HG02571 (cell line): ENCODE data around the gene TBCEL.

ENCODE experiments used
- ATAC-seq: cut with Tn5 transposase; IDR thresholded peaks from one replicate; pipeline ENCODE4 v1.9.1; 2021; ENCODE audit warnings: mild to moderate bottlenecking, moderate library complexity; ENCODE audit not compliant: unreplicated experiment

The TBCEL gene

GRCh38 chr11:121059605-121060004 lies 35.7 kb downstream of the TBCEL start:
- peak; percentile 98 for ATAC-seq

DNA sequence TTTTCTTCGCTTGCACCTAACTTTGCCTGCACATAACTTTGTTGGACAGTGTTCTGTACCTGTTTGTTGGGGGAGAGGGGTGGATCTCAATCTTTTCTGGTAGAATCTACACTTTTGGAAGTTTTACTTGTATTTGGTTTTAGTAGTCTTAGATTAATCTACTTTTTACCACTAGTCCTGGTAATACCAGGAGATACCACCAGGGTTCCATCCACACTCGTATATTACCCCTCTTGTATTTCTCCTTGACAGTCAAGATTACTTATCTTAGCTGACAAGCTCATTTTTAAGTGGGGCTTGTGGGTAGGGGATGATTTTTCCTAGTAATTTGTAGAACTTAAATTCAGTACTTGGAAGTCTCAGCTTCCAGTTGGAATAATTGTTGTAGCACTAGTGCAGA lies 39.8 kb downstream of the TBCEL start:
- ATAC-seq, result no peak

DNA sequence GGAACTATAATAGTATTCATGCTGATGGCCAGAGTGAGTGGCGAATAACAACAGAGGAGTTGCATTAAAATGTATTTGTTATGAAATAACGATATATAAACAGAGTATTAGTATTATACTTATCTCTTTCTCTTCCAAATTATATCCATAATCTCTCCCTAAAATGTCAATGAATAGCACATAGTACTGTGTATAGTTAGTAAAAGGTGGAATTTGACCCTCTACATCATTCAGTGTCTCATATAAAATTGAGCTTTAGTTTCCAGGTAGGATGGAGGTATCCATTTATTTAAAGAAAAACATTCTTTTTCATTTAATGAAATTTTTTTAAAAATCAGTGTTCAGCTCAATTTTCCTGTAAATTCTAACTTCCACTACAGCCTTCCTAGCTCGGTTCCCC lies 42.7 kb downstream of the TBCEL start:
- no peak for ATAC-seq

- no peak for ATAC-seq
Observed at GRCh38 chr11:121067026-121067425, 43.1 kb downstream of the TBCEL start.

- no peak for ATAC-seq
Observed at GRCh38 chr11:121067453-121067852, 43.6 kb downstream of the TBCEL start.

DNA sequence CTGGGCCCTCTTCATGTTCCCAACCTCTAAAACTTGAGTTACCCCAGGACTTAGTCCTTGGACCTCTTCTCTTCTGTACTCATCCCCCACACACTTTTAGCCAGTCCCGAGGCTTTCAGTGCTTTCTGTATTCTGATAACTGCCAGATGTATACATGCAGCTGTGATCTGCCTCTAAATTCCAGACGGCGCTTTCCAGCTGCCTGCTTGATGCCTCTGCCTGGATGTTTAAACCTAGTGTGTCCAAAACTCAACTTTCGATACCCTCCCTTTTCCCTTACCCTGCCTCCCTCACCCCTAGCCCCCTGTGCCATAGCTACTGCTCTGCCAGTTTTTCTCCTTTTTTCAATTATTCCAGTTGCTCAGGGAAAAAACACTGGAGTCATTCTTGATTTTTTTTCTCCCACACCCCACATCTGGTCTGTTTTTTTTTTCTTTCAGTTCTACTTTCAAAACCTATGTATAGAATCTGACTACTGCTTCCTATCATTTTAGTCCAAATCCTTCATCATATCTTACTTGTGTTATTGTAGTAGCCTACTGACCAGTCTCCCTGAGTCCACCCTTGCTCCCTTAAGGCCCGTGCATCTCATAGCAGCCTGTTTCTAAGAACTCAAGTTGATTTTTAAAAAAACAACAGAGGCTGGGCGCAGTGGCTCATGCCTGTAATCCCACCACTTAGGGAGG lies 44.2 kb downstream of the TBCEL start:
- no peak for ATAC-seq

GRCh38 chr11:121068787-121069186 lies 44.9 kb downstream of the TBCEL start:
- no peak for ATAC-seq

DNA sequence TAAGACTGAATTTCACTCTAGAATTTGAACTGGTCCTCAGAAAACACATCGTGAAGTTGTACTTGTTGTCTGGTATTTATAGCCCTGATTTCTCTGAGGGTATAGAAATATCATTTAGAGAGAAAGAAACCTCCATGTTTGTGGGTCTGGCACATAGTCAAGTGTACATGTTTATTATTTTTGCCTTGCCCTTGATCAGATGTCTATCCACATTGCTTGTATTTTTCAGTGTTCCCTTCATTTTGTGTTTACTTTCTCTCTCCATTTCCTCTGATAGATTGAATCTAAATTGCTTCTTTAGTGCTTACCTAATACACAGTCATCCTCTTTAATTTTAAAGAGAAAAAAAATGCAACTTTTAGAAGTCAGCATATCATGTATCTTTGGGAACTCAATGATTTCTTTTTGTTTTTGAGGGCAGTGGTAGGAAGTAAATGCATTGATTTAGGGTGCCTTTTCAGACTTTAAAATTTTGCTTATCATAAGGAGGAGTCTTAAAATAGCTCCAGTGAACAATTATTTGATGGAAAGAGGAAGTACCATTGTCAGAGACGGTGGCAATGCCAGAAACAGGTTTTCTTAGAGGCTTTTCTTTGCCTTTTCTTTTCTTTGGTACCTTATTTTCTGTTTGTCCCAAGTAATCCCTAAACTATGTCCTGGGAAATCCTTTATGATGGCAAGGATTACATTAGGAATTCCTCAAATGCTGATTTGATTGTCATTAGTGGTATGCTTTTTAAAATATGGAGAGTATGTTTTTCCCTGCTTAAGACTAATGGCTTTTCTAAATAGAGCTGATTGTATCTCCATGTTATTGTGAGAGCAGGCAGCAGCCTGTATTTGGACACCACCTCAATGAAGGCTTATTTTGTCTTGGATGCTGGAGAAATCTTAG lies 47.3 kb downstream of the TBCEL start:
- ATAC-seq, result no peak

DNA sequence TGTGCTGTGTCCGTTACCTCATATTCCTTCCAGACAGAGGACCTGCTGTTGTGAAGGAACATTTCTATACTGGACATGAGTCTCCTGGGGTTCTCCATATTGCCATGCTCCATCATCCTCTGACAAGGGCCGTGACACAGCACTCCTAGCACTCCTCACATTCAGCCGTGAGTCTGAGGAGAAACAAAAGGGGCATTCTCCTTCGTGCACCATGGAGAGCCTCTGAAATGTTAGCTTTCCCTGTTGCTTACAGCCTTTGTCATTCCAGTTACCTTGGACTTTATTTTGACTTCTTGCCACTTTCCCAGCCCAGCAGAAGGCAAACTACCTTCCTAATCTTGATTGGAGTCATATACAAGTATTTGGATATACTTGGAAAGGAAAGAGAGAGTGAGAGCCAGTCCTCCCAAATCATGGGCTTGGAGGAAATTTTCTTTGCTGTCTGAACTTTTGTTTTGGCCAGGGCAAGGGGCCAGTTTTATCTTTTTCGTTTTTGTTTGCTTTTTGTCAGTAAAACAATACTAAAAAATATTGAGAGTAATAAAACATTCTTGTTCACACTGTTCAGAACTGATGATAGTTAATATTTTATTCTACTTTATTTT lies 48.0 kb downstream of the TBCEL start:
- no peak for ATAC-seq

DNA sequence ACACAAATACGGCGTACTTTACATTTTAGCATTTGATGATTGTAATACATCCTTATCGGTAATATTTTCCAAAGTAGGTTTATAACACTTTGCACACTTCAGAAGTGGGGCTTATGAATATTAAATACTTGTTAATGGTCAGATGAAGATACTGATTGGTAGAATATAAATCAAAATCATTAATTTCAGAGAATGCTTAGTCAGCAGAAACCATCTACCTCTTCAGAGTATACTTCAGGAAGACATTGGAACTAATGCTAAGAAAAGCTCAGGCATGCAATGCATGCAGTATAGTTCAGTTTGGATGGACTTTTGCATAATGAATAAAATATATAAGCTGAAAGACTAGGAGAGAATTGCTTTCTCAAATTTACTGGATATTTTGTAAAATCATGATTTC lies 57.4 kb downstream of the TBCEL start:
- ATAC-seq, result no peak

DNA sequence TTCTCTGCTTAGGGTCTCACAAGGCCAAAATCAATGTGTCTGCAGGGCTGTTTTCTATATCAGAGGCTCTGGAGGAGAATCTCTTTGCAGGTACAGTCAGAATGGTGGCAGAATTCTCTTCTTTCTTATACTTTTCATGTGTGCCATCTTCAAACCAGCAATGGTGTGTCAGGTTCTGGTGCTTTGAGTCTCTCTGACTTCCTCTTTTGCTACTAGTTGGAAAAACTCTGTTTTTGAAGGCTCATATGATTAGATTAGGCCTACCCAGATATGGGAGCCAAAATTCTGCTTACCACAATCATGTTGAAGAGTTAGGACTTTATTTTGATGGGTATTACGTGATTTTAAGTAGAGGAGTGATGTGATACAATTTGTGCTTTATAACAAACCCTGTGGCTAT lies 58.3 kb downstream of the TBCEL start:
- ATAC-seq, result no peak

DNA sequence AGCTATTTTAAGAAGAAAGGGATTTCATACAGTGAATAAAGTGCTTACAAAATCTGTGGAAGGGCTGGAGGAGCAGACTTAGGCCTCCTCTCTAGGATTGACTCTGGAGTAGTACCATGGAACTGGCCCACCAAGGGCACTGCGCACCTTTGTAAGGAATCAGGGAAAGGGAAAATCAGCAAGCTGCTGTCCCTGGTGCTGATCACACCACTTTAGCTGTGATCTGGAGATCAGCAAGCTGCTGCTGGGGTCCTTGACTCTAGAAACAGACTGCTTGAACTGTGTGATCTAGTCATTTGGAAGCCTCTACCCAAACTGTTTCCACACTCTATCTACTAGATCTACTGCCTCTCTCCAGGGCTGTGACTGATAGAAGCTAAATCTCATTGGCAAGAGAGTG lies 58.8 kb downstream of the TBCEL start:
- no peak for ATAC-seq

- ATAC-seq, result no peak
Observed at GRCh38 chr11:121086866-121087265, 63.0 kb downstream of the TBCEL start.

GRCh38 chr11:121089566-121089965 lies 65.7 kb downstream of the TBCEL start:
- no peak for ATAC-seq

GRCh38 chr11:121090145-121090721 lies 66.3 kb downstream of the TBCEL start:
- no peak for ATAC-seq

GRCh38 chr11:121091492-121092152 lies 67.7 kb downstream of the TBCEL start:
- ATAC-seq, result no peak

DNA sequence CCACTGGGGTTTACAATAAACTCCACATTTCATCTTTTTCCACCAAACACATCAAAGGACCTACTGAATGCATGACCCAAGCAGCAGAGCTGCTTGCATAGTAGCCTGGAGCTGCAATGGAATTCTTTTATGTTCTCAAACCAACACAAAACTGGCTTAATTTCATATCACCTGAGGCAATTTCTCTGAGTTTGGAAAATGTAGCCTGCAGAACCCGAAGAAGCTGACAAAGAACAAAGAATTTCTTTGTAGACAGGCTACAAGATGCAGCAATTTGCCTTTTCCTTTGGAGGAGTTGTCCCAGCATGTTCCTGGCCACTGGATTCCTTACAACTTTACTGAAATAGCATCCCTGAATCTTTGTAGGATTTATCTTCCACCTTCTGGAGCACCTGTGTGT lies 71.7 kb downstream of the TBCEL start:
- no peak for ATAC-seq

DNA sequence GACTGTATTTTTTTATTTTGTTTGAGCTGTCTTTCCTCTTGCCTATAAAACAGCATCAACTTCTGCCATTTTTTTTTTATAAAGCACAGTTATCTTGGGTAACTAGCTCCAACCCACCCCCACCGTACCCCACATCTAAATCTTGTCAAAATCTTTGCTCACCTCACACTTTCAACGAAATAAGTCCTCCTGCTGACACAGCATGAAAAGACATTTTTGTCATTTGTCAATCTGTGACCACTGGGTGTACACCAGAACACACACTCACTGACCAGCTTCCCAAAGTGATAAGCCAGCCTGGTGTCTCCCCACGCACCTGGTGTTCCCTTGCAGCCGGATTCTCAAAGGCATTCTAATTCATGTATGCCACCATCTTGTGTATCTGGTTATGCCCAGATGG lies 75.5 kb downstream of the TBCEL start:
- ATAC-seq, result no peak

DNA sequence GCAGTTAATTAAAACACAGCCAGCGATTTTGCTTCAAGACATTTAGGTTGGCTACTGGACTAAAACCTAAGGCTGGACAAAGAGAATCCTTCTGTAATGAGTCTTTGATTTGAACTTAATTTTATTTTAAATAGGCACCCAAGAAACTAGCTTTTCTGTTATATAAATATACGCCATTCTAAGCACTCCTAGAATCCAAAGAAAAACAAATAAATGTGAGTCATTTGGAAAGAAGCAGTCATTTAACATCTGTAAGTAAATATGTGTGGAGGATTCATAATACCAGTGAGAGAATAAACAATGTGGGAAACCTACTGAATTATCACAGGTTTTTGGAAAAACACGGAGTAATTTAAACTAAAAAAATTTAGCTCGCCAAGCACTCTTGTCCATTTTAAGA lies 76.0 kb downstream of the TBCEL start:
- no peak for ATAC-seq

GRCh38 chr11:121100943-121101342 lies 77.0 kb downstream of the TBCEL start, which contains the start of gene TECTA:
Gene TECTA, plus strand, starts transcription at chr11:121101243. Its CDS starts 1,423 bp downstream, at chr11:121102666.
- no peak for ATAC-seq

GRCh38 chr11:121104312-121104762 lies 80.4 kb downstream of the TBCEL start:
- ATAC-seq, result no peak
